GM12878 (cell line): ENCODE measurements around the gene DPP6. TPM values are rescaled to one million over a fixed set of nuclear protein-coding genes. Genes with fewer than 3 reads are reported as not detected.

Experiments used
- ATF2 ChIP-seq: IDR thresholded peaks from 2 replicates; pipeline ENCODE4 v1.6.1; 2012; ENCODE audit warnings: low read length, inconsistent platforms
- ATF3 ChIP-seq: IDR thresholded peaks from 2 replicates; pipeline ENCODE4 v1.6.1; 2011; ENCODE audit warnings: low read depth, mild to moderate bottlenecking, low read length, moderate library complexity, borderline replicate concordance; ENCODE audit errors: extremely low read depth
- CHD1 ChIP-seq: IDR thresholded peaks from 2 replicates; pipeline ENCODE4 v1.6.1; 2012; ENCODE audit warnings: low read depth, low read length, improper control_type of control experiment
- DPF2 ChIP-seq: fragments of 450-650 bp; IDR thresholded peaks from 2 replicates; pipeline ENCODE4 v1.6.1; 2017; ENCODE audit warnings: mild to moderate bottlenecking
- EZH2 ChIP-seq: IDR thresholded peaks from 2 replicates; pipeline ENCODE4 v1.6.1; 2012; ENCODE audit warnings: low read depth, mild to moderate bottlenecking, control low read depth, inconsistent platforms, low read length, borderline replicate concordance; ENCODE audit not compliant: control insufficient read depth
- IKZF1 ChIP-seq: fragments of 450-650 bp; conservative IDR thresholded peaks from 2 replicates; pipeline ENCODE4 v1.6.1; 2017; ENCODE audit warnings: antibody characterized with exemption, mild to moderate bottlenecking
- IKZF2 ChIP-seq, 2 experiments: fragments of 450-650 bp; IDR thresholded peaks; 2 replicates each; pipeline ENCODE4 v1.6.1; 2017; ENCODE audit warnings: mild to moderate bottlenecking in 2 of 2, moderate library complexity in 2 of 2
- NFIC ChIP-seq: IDR thresholded peaks from 2 replicates; pipeline ENCODE4 v1.6.1; 2012; ENCODE audit warnings: low read depth, mild to moderate bottlenecking, inconsistent platforms, low read length, moderate library complexity
- PAX5 ChIP-seq: IDR thresholded peaks from 2 replicates; pipeline ENCODE4 v1.6.1; 2011; ENCODE audit warnings: low read depth, low read length, borderline replicate concordance
- POU2F2 ChIP-seq: IDR thresholded peaks from 3 replicates; pipeline ENCODE4 v1.6.1; 2011; ENCODE audit warnings: low read depth, mild to moderate bottlenecking, low read length, borderline replicate concordance
- RCOR1 ChIP-seq: conservative IDR thresholded peaks from 2 replicates; pipeline ENCODE4 v1.6.1; 2012; ENCODE audit warnings: low read depth, low read length, improper control_type of control experiment
- RUNX3 ChIP-seq: IDR thresholded peaks from 2 replicates; pipeline ENCODE4 v1.6.1; 2012; ENCODE audit warnings: low read length, inconsistent platforms
- SPI1 ChIP-seq: IDR thresholded peaks from 2 replicates; pipeline ENCODE4 v1.6.1; 2011; ENCODE audit warnings: low read depth, mild to moderate bottlenecking, low read length, moderate library complexity, borderline replicate concordance; ENCODE audit not compliant: insufficient read depth
- STAT3 ChIP-seq: IDR thresholded peaks from 2 replicates; pipeline ENCODE4 v1.6.1; 2011; ENCODE audit warnings: low read depth, low read length, improper control_type of control experiment
- ZNF622 ChIP-seq: fragments of 450-650 bp; IDR thresholded peaks from 2 replicates; pipeline ENCODE4 v1.6.1; 2017; ENCODE audit warnings: mild to moderate bottlenecking, inconsistent platforms
- polyA plus RNA-seq, 11 experiments: library from polyadenylated mRNA; depleted of rRNA in 4 of 11; unstranded in 6 of 11; stranded (reverse) in 5 of 11; fragments of >200 nt; fragmentation: Nextera tagmentation in 4 of 11; fragmentation: Illumina TruSeq in 1 of 11; extraction: Ambion mirVana in 4 of 11; extraction: Trizol in 1 of 11; gene quantifications; 1 replicate in 1 of 11; 2 replicates in 10 of 11; pipeline versions ENCODE4 v1.2.1 to v1.2.3, GENCODE V29; 2011 to 2016; ENCODE audit warnings: inconsistent platforms in 2 of 11, missing spikeins in 2 of 11, low read depth in 1 of 11
- total RNA-seq, 4 experiments: library from RNA; depleted of rRNA in 3 of 4; stranded (reverse); fragments of >200 nt in 3 of 4; fragmentation: Illumina TruSeq in 1 of 4; extraction: Trizol in 1 of 4; gene quantifications; 2 replicates each; pipeline versions ENCODE4 v1.2.1 to v1.2.3, GENCODE V29; 2013 to 2021
- TF ChIP-seq, protein P1 (sequence below): fragments of 450-650 bp; IDR thresholded peaks from 2 replicates; pipeline ENCODE4 v1.6.1; 2017; ENCODE audit warnings: low read depth, mild to moderate bottlenecking, moderate library complexity

The DPP6 gene
- total and polyA plus RNA-seq, 10 of the 15 experiments (the other 5 are each of a cell fraction or from before 2014, with no cell fraction given) = not detected

- TF ChIP-seq RCOR1 = no peak
- TF ChIP-seq PAX5 = no peak
- TF ChIP-seq IKZF1 = peak; percentile 72
- TF ChIP-seq DPF2 = 0 out of 2 replicates have a peak, but pooled peaks have one; percentile 25
- no peak for TF ChIP-seq STAT3
- no peak for TF ChIP-seq POU2F2
- no peak for TF ChIP-seq SPI1
- TF ChIP-seq RUNX3 = peak; percentile 70
- no peak for TF ChIP-seq CHD1
- no peak for TF ChIP-seq EZH2
- TF ChIP-seq, protein P1, sequence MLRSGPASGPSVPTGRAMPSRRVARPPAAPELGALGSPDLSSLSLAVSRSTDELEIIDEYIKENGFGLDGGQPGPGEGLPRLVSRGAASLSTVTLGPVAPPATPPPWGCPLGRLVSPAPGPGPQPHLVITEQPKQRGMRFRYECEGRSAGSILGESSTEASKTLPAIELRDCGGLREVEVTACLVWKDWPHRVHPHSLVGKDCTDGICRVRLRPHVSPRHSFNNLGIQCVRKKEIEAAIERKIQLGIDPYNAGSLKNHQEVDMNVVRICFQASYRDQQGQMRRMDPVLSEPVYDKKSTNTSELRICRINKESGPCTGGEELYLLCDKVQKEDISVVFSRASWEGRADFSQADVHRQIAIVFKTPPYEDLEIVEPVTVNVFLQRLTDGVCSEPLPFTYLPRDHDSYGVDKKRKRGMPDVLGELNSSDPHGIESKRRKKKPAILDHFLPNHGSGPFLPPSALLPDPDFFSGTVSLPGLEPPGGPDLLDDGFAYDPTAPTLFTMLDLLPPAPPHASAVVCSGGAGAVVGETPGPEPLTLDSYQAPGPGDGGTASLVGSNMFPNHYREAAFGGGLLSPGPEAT = peak; percentile 49; the same call in 1 of the 2 replicates
- no peak for TF ChIP-seq ZNF622
- TF ChIP-seq IKZF2 (IDR thresholded peaks at IDR 0.05) = peak; percentile 79 to 89
- no peak for TF ChIP-seq ATF3
- TF ChIP-seq NFIC = peak; percentile 44; the same call in 1 of the 2 replicates
- 0 out of 2 replicates have a peak, but pooled peaks have one; percentile 25 for TF ChIP-seq ATF2
These were observed 809.4 kb downstream of the DPP6 start (continued) for GRCh38 chr7:154861589-154861988.
